GM23248 (cell line): ENCODE data around the gene NEXN. TPM values are rescaled to one million over a fixed set of nuclear protein-coding genes. Genes with fewer than 3 reads are reported as not detected.

Source experiments
- DNase-seq: peaks from one replicate; pipeline ENCODE4 v3.0.0-alpha.2; 2015
- H2AFZ ChIP-seq: fragments of 200-600 bp; sonication (generic); 2 replicates; pipeline ENCODE4 v1.6.1; 2016; ENCODE audit warnings: antibody characterized with exemption
- H3F3A ChIP-seq: fragments of 200-600 bp; sonication (generic); 2 replicates; pipeline ENCODE4 v1.6.1; 2016; ENCODE audit warnings: mild to moderate bottlenecking, antibody characterized with exemption, mixed run types; ENCODE audit not compliant: insufficient read depth
- H3K27ac ChIP-seq: fragments of 200-600 bp; sonication (generic); 2 replicates; pipeline ENCODE4 v1.5.1; 2016; ENCODE audit warnings: mild to moderate bottlenecking
- H3K27me3 ChIP-seq: fragments of 200-600 bp; sonication (generic); replicated peaks from 2 replicates; pipeline ENCODE4 v1.6.1; 2016; ENCODE audit warnings: mild to moderate bottlenecking; ENCODE audit not compliant: insufficient read depth
- H3K36me3 ChIP-seq: fragments of 200-600 bp; sonication (generic); 2 replicates; pipeline ENCODE4 v1.6.1; 2016; ENCODE audit warnings: low read depth, mild to moderate bottlenecking
- H3K4me1 ChIP-seq: fragments of 200-600 bp; sonication (generic); 2 replicates; pipeline ENCODE4 v1.6.1; 2016; ENCODE audit warnings: mild to moderate bottlenecking; ENCODE audit not compliant: insufficient read depth
- H3K4me2 ChIP-seq: fragments of 200-600 bp; sonication (generic); one replicate; pipeline ENCODE4 v1.6.1; 2016; ENCODE audit warnings: mild to moderate bottlenecking; ENCODE audit not compliant: unreplicated experiment
- H3K4me3 ChIP-seq: fragments of 200-600 bp; sonication (generic); 2 replicates; pipeline ENCODE4 v1.5.1; 2016; ENCODE audit warnings: mild to moderate bottlenecking
- H3K79me2 ChIP-seq: fragments of 200-600 bp; sonication (generic); 2 replicates; pipeline ENCODE4 v1.6.1; 2016; ENCODE audit warnings: mild to moderate bottlenecking; ENCODE audit not compliant: insufficient read depth
- H3K9ac ChIP-seq: fragments of 200-600 bp; sonication (generic); 2 replicates; pipeline ENCODE4 v1.6.1; 2016; ENCODE audit warnings: mild to moderate bottlenecking
- H3K9me2 ChIP-seq: fragments of 200-600 bp; sonication (generic); 2 replicates; pipeline ENCODE4 v1.6.1; 2016; ENCODE audit warnings: mixed run types, mild to moderate bottlenecking, moderate library complexity; ENCODE audit not compliant: insufficient read depth
- H3K9me3 ChIP-seq: fragments of 200-600 bp; sonication (generic); one replicate; pipeline ENCODE4 v1.6.1; 2017; ENCODE audit warnings: low read depth
- H4K20me1 ChIP-seq: fragments of 200-600 bp; sonication (generic); 2 replicates; pipeline ENCODE4 v1.6.0; 2016; ENCODE audit not compliant: insufficient read depth
- EZH2 ChIP-seq: fragments of 200-600 bp; sonication (generic); IDR thresholded peaks from 2 replicates; pipeline ENCODE4 v1.6.1; 2018; ENCODE audit warnings: antibody characterized with exemption, mild to moderate bottlenecking; ENCODE audit not compliant: insufficient read depth, poor library complexity, severe bottlenecking
- EZH2phosphoT487 ChIP-seq: fragments of 200-600 bp; sonication (generic); IDR thresholded peaks from 2 replicates; pipeline ENCODE4 v1.6.1; 2018; ENCODE audit warnings: antibody characterized with exemption, moderate library complexity, mild to moderate bottlenecking, low read depth; ENCODE audit not compliant: insufficient read depth
- WGBS, 2 experiments: methylation state at CpG; one replicate each; pipeline ENCODE4 v1.1.6; 2015 to 2017; ENCODE audit warnings: low lambda C conversion rate in 2 of 2, low coverage in 1 of 2; ENCODE audit errors: missing lambda C conversion rate in 2 of 2; 5-methylcytosine and 5-hydroxymethylcytosine counted together
- in situ Hi-C: fragments of 300-500 bp; cut with MboI; formaldehyde crosslinking; loops from 2 replicates; pipeline ENCODE4 v1.15.0; 2020
- polyA plus RNA-seq: library from polyadenylated mRNA; unstranded; fragments of >200 nt; fragmentation: Nextera tagmentation; extraction: Ambion mirVana; gene quantifications from 2 replicates; pipeline ENCODE4 v1.2.1, GENCODE V29; 2016
- total RNA-seq: library from RNA; depleted of rRNA; stranded (reverse); fragments of >200 nt; shearing (Covaris generic); gene quantifications from 2 replicates; pipeline ENCODE4 v1.2.3, GENCODE V29; 2014

The NEXN gene
- total and polyA plus RNA-seq, 2 experiments from 2014 or later: 17.2 to 70.4 TPM

GRCh38 chr1:77847621-77848080 is 40.8 kb upstream of the NEXN start:
- Histone ChIP-seq H3K9me2 (no peaks in the 10 kb centered on the region), H3F3A (no peaks in the 10 kb centered on the region), H2AFZ (no peak overlapping the region), H3K4me3 (no peak overlapping the region), H3K36me3 (peaks cover 5% of the 10 kb centered on the region), H3K4me1 (no peaks in the 10 kb centered on the region), H3K9me3 (no peaks in the 10 kb centered on the region), H3K27ac (no peak overlapping the region), H3K9ac (no peak overlapping the region), H4K20me1 (no peaks in the 10 kb centered on the region), H3K27me3 (no peaks in the 10 kb centered on the region), H3K79me2 (0 out of 2 replicates have a peak, but pooled peaks cover 4% of the 10 kb centered on the region), H3K4me2 (no peak overlapping the region)
- DNase-seq: no peak
- no peak for TF ChIP-seq EZH2phosphoT487
- no peak for TF ChIP-seq EZH2
- WGBS, 2 experiments: 92 to 93% methylated on average over 9 of the region's 9 CpGs
- in situ Hi-C loops: no loop called here

DNA sequence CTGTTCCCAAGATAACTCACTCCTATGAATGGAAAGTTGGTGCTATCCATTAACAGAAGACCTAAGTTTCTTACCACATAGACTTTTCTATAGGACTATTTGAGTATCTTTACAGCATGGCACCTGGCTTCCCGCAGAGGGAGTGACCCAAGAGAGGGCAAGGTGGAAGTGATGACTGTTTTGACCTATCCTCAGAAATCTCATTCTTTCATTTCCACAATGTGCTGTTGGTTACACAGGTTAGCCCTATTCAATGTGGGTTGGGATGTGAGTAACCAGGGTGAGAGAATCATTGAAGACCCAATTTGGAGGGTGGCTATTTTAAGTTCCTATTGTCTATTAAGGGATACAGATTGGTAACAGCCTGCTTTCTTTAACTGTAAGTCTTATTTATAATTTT is 38.3 kb upstream of the NEXN start:
- no peaks in the 10 kb centered on the region for H3K9me2 ChIP-seq
- no peak overlapping the region for H3K27ac ChIP-seq
- H4K20me1 ChIP-seq: no peaks in the 10 kb centered on the region
- H3K36me3 ChIP-seq: no peaks in the 10 kb centered on the region; the same call in 1 of the 2 replicates
- no peak for DNase-seq
- no peaks in the 10 kb centered on the region for H3K4me1 ChIP-seq
- H3K9ac ChIP-seq: no peak overlapping the region
- no peaks in the 10 kb centered on the region for H3K9me3 ChIP-seq
- no peaks in the 10 kb centered on the region for H3F3A ChIP-seq
- no peak overlapping the region for H2AFZ ChIP-seq
- H3K79me2 ChIP-seq: peaks cover 14% of the 10 kb centered on the region
- in situ Hi-C loops: no loop called here
- 96 to 100% methylated on average over 1 of the region's 1 CpG for WGBS, 2 experiments
- TF ChIP-seq EZH2phosphoT487 (no peak), EZH2 (no peak)
- H3K4me2 ChIP-seq: no peak overlapping the region
- H3K27me3 ChIP-seq: no peaks in the 10 kb centered on the region
- H3K4me3 ChIP-seq: no peak overlapping the region

GRCh38 chr1:77857552-77857951 is 30.9 kb upstream of the NEXN start:
- H3K4me3 ChIP-seq: no peak overlapping the region
- no peak overlapping the region for H3K27ac ChIP-seq
- TF ChIP-seq EZH2 (no peak), EZH2phosphoT487 (no peak)
- H3K4me2 ChIP-seq: no peak overlapping the region
- no peak overlapping the region for H3K9ac ChIP-seq
- H3K9me2 ChIP-seq: no peaks in the 10 kb centered on the region
- no peaks in the 10 kb centered on the region; the same call in 1 of the 2 replicates for H3K36me3 ChIP-seq
- DNase-seq: peak; percentile 48
- no peaks in the 10 kb centered on the region for H3K4me1 ChIP-seq
- H3K9me3 ChIP-seq: no peaks in the 10 kb centered on the region
- no peak overlapping the region for H2AFZ ChIP-seq
- no peaks in the 10 kb centered on the region for H3F3A ChIP-seq
- peaks cover 34% of the 10 kb centered on the region for H3K79me2 ChIP-seq
- 81 to 82% methylated on average over 4 of the region's 4 CpGs for WGBS, 2 experiments
- no peaks in the 10 kb centered on the region for H3K27me3 ChIP-seq
- H4K20me1 ChIP-seq: no peaks in the 10 kb centered on the region
- in situ Hi-C loops: no loop called here

DNA sequence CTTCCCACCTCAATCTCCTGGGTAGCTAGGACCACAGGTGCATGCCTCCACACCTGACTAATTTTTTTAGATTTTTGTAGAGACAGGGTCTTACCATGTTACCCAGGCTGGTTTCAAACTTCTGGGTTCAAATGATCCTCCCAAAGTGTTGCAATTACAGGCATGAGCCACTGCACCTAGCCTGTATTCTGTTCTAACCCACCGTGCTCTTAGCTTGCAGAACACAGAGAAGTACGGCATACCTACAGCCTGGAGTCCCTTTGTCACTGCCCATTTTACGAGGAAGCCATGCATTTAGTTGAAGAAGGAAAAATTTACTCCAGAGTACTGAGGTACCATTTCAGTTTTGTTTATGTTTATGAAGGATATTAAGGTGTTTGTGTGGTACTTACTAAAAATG is 29.7 kb upstream of the NEXN start:
- Histone ChIP-seq H4K20me1 (no peaks in the 10 kb centered on the region), H3K4me2 (no peak overlapping the region), H3K36me3 (no peaks in the 10 kb centered on the region; the same call in 1 of the 2 replicates), H3K27me3 (no peaks in the 10 kb centered on the region), H3K9me3 (no peaks in the 10 kb centered on the region), H3F3A (no peaks in the 10 kb centered on the region), H3K27ac (no peak overlapping the region), H2AFZ (no peak overlapping the region), H3K9ac (no peak overlapping the region), H3K4me1 (no peaks in the 10 kb centered on the region), H3K79me2 (peaks cover 33% of the 10 kb centered on the region), H3K9me2 (no peaks in the 10 kb centered on the region), H3K4me3 (no peak overlapping the region)
- no peak for DNase-seq
- in situ Hi-C loops: no loop called here
- 95 to 97% methylated on average over 3 of the region's 3 CpGs for WGBS, 2 experiments
- TF ChIP-seq EZH2 (no peak), EZH2phosphoT487 (no peak)

GRCh38 chr1:77859248-77859647 is 29.2 kb upstream of the NEXN start:
- in situ Hi-C loops: no loop called here
- Histone ChIP-seq H3K4me3 (no peak overlapping the region), H3K27me3 (no peaks in the 10 kb centered on the region), H3K4me1 (no peaks in the 10 kb centered on the region), H3K9me2 (no peaks in the 10 kb centered on the region), H3K79me2 (peaks cover 30% of the 10 kb centered on the region), H3K9ac (no peak overlapping the region), H3K9me3 (no peaks in the 10 kb centered on the region), H3K36me3 (no peaks in the 10 kb centered on the region; the same call in 1 of the 2 replicates), H4K20me1 (no peaks in the 10 kb centered on the region), H2AFZ (no peak overlapping the region), H3K4me2 (no peak overlapping the region), H3K27ac (no peak overlapping the region), H3F3A (no peaks in the 10 kb centered on the region)
- WGBS, 2 experiments: 76 to 78% methylated on average over 2 of the region's 2 CpGs
- TF ChIP-seq EZH2: no peak
- TF ChIP-seq EZH2phosphoT487: no peak
- no peak for DNase-seq
